HepG2 (cell line): ENCODE measurements around the gene TM4SF20.

Experiments used
- ESRRA ChIP-seq: sonication (generic); formaldehyde crosslinking; IDR thresholded peaks from 2 replicates; pipeline ENCODE4 v1.5.1; 2020; ENCODE audit warnings: mild to moderate bottlenecking, low read depth, missing genetic modification reagents
- GATAD1 ChIP-seq: IDR thresholded peaks from 2 replicates; pipeline ENCODE4 v1.6.1; 2016; ENCODE audit warnings: missing genetic modification reagents, missing compliant biosample characterization
- MXI1 ChIP-seq: IDR thresholded peaks from 3 replicates; pipeline ENCODE4 v1.6.1; 2012; ENCODE audit warnings: low read depth, low read length, inconsistent platforms, borderline replicate concordance
- SMYD3 ChIP-seq: sonication (generic); formaldehyde crosslinking; IDR thresholded peaks from 2 replicates; pipeline ENCODE4 v1.8.1; 2023; ENCODE audit warnings: mild to moderate bottlenecking, missing genetic modification reagents
- YY1 ChIP-seq: IDR thresholded peaks from 2 replicates; pipeline ENCODE4 v1.6.1; 2011; ENCODE audit warnings: low read length, low read depth, moderate library complexity, mild to moderate bottlenecking; ENCODE audit not compliant: insufficient read depth, insufficient replicate concordance

GRCh38 chr2:227415538-227416424 is 36.7 kb upstream of the TM4SF20 start:
- no peak for TF ChIP-seq ESRRA (CRISPR knock-in tag)
- TF ChIP-seq GATAD1 (CRISPR knock-in tag), result no peak
- no peak for TF ChIP-seq MXI1
- no peak for TF ChIP-seq SMYD3 (CRISPR knock-in tag)
- TF ChIP-seq YY1, result no peak
